Adrenal gland (tissue), 5 donors: ENCODE results near the gene FAM43A.

ENCODE experiments used
- POLR2A ChIP-seq, 2 donors: fragments of 450-650 bp; IDR thresholded peaks; one replicate each; pipeline ENCODE4 v1.6.1; 2017; ENCODE audit warnings: antibody characterized with exemption in 2 of 2, mild to moderate bottlenecking in 2 of 2, moderate library complexity in 1 of 2
- TF ChIP-seq, protein P1 (sequence below), 6 experiments: fragments of 450-650 bp in 4 of 6; fragments of 200-600 bp in 2 of 6; sonication (generic) in 1 of 6; IDR thresholded peaks; 1 replicate in 5 of 6; 2 replicates in 1 of 6; pipeline versions ENCODE4 v1.5.1 to v1.8.0; 2016 to 2021; ENCODE audit warnings: antibody characterized with exemption in 6 of 6, mild to moderate bottlenecking in 2 of 6, moderate library complexity in 1 of 6
- donor health status: DM: no; HTN: no; CAD: no.

DNA sequence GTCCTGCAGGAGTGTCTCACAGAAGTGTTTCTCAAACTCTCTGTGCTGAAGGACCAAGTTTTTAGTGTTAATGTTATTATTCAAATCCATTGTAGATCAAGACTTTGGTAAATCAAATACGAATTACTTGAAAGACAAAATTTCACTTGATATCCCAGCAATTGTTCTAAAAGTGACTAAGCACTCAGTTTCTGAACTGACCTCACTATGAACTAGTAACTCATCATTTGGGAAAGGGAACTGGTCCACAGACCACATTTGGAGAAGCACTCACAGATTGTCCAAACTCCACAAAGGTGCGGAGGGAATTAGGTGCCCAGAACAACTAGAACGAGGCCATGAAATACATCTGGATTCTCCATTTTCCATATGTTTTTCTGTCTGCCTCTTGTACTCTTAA is 25.6 kb downstream of the FAM43A start:
- TF ChIP-seq, protein P1, sequence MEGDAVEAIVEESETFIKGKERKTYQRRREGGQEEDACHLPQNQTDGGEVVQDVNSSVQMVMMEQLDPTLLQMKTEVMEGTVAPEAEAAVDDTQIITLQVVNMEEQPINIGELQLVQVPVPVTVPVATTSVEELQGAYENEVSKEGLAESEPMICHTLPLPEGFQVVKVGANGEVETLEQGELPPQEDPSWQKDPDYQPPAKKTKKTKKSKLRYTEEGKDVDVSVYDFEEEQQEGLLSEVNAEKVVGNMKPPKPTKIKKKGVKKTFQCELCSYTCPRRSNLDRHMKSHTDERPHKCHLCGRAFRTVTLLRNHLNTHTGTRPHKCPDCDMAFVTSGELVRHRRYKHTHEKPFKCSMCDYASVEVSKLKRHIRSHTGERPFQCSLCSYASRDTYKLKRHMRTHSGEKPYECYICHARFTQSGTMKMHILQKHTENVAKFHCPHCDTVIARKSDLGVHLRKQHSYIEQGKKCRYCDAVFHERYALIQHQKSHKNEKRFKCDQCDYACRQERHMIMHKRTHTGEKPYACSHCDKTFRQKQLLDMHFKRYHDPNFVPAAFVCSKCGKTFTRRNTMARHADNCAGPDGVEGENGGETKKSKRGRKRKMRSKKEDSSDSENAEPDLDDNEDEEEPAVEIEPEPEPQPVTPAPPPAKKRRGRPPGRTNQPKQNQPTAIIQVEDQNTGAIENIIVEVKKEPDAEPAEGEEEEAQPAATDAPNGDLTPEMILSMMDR (IDR thresholded peaks at IDR 0.05) = no peak
- TF ChIP-seq POLR2A (IDR thresholded peaks at IDR 0.05) = no peak
